ENCODE data around the gene CHST8. TPM values are rescaled to one million over a fixed set of nuclear protein-coding genes. Genes with fewer than 3 reads are reported as not detected.

Gene CHST8
- total and polyA plus RNA-seq, 4 donors = 0.09 to 0.67 (median 0.24) TPM

- Histone ChIP-seq H3K4me3 (no peak overlapping the region), H3K27ac (ENCODE audit: low read depth in 1 of 2, low read length in 1 of 2) (no peak overlapping the region), H3K9me3 (ENCODE audit: control insufficient read depth in 4 of 4, insufficient read depth in 3 of 4, low read length in 3 of 4) (no peaks in the 10 kb centered on the region), H3K27me3 (ENCODE audit: control insufficient read depth in 3 of 3, insufficient read depth in 3 of 3, low read length in 2 of 3) (no peaks in the 10 kb centered on the region), H3K4me1 (ENCODE audit: control insufficient read depth in 5 of 5, insufficient read depth in 5 of 5, low read length in 5 of 5) (peaks cover 0 to 2% (median 0%) of the 10 kb centered on the region in 5 donors), H3K9ac (ENCODE audit: insufficient read depth in 1 of 2, low read length in 2 of 2) (no peak overlapping the region), H3K36me3 (ENCODE audit: control insufficient read depth in 4 of 4, insufficient read depth in 4 of 4, low read length in 4 of 4) (no peaks in the 10 kb centered on the region)
- 79 to 83% methylated on average over 13 of the region's 13 CpGs for WGBS, 2 donors
- TF ChIP-seq, protein P1, sequence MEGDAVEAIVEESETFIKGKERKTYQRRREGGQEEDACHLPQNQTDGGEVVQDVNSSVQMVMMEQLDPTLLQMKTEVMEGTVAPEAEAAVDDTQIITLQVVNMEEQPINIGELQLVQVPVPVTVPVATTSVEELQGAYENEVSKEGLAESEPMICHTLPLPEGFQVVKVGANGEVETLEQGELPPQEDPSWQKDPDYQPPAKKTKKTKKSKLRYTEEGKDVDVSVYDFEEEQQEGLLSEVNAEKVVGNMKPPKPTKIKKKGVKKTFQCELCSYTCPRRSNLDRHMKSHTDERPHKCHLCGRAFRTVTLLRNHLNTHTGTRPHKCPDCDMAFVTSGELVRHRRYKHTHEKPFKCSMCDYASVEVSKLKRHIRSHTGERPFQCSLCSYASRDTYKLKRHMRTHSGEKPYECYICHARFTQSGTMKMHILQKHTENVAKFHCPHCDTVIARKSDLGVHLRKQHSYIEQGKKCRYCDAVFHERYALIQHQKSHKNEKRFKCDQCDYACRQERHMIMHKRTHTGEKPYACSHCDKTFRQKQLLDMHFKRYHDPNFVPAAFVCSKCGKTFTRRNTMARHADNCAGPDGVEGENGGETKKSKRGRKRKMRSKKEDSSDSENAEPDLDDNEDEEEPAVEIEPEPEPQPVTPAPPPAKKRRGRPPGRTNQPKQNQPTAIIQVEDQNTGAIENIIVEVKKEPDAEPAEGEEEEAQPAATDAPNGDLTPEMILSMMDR (IDR thresholded peaks at IDR 0.05; ENCODE audit: control extremely low read depth, extremely low read depth) = no peak
- no peak for ATAC-seq (ENCODE audit: insufficient read depth, low FRiP score)
- DNase-seq = no peak
These were observed 144.9 kb downstream of the CHST8 start for GRCh38 chr19:33766623-33767022.

DNA sequence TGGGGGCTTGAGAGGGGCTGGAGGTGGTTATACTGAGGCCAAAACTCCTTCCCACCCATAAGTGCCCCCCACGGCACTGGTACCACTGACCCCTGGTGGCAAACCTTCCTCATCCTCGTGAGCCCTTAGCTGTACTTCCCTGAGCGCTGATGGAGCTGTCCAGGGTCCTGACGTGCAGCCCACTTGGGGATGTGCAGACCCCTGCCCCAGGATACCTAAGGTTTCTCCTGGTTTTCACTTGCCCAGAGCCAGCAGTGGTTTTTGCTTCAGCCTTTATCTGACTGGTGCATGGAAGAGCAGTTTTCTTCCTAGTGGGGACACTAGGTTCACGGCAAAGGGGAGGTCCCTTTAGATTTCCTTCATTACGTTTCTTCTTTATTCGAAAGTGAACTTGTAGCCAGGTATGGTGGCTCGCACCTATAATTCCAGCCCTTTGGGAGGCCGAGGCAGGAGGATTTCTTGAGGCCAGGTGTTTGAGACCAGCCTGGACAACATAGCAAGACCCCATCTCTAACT, 146.2 kb downstream of the CHST8 start:
- no peak overlapping the region for H3K4me3 ChIP-seq
- TF ChIP-seq, protein P1 (IDR thresholded peaks at IDR 0.05; ENCODE audit: control extremely low read depth, extremely low read depth) = no peak
- no peaks in the 10 kb centered on the region for H3K9me3 ChIP-seq (ENCODE audit: control insufficient read depth in 4 of 4, insufficient read depth in 3 of 4, low read length in 3 of 4)
- H3K27me3 ChIP-seq (ENCODE audit: control insufficient read depth in 3 of 3, insufficient read depth in 3 of 3, low read length in 2 of 3) = no peaks in the 10 kb centered on the region
- peaks cover 0 to 2% (median 0%) of the 10 kb centered on the region in 5 donors for H3K4me1 ChIP-seq (ENCODE audit: control insufficient read depth in 5 of 5, insufficient read depth in 5 of 5, low read length in 5 of 5)
- 42 to 43% methylated on average over 9 of the region's 9 CpGs for WGBS, 2 donors
- H3K36me3 ChIP-seq (ENCODE audit: control insufficient read depth in 4 of 4, insufficient read depth in 4 of 4, low read length in 4 of 4) = no peaks in the 10 kb centered on the region
- H3K27ac ChIP-seq (ENCODE audit: low read depth in 1 of 2, low read length in 1 of 2) = no peak overlapping the region
- DNase-seq (peak; percentile 57 to 70 (median 63)), ATAC-seq (ENCODE audit: insufficient read depth, low FRiP score) (no peak)
- no peak overlapping the region for H3K9ac ChIP-seq (ENCODE audit: insufficient read depth in 1 of 2, low read length in 2 of 2)

GRCh38 chr19:33769208-33769607, 147.5 kb downstream of the CHST8 start:
- Histone ChIP-seq H3K9me3 (ENCODE audit: control insufficient read depth in 4 of 4, insufficient read depth in 3 of 4, low read length in 3 of 4) (no peaks in the 10 kb centered on the region), H3K27ac (ENCODE audit: low read depth in 1 of 2, low read length in 1 of 2) (no peak overlapping the region), H3K4me1 (ENCODE audit: control insufficient read depth in 5 of 5, insufficient read depth in 5 of 5, low read length in 5 of 5) (peaks cover 0 to 2% (median 0%) of the 10 kb centered on the region in 5 donors), H3K36me3 (ENCODE audit: control insufficient read depth in 4 of 4, insufficient read depth in 4 of 4, low read length in 4 of 4) (no peaks in the 10 kb centered on the region), H3K9ac (ENCODE audit: insufficient read depth in 1 of 2, low read length in 2 of 2) (no peak overlapping the region), H3K4me3 (no peak overlapping the region), H3K27me3 (ENCODE audit: control insufficient read depth in 3 of 3, insufficient read depth in 3 of 3, low read length in 2 of 3) (no peaks in the 10 kb centered on the region)
- DNase-seq (no peak), ATAC-seq (ENCODE audit: insufficient read depth, low FRiP score) (no peak)
- WGBS, 2 donors = 69 to 72% methylated on average over 6 of the region's 6 CpGs
- TF ChIP-seq, protein P1 (IDR thresholded peaks at IDR 0.05; ENCODE audit: control extremely low read depth, extremely low read depth) = no peak

DNA sequence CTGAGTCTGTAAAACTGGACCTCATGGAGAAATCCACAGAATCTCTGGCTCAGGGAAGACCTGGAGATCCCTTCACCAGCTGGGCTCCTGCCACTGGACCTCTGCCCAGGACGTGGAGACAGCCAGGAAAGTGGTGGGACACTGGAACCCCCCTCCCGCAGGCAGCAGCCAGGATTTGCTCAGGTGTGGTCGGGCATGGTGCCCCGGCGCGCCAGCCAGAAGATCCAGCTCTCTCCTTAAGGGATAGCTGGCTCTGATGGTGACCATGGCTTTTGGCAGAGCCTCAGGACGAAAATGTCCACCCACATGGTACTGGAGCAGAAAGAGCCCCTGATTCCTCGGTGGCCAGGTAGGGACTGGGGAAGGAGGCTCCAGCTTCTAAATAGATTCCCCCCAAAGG, 148.4 kb downstream of the CHST8 start:
- Histone ChIP-seq H3K4me1 (ENCODE audit: control insufficient read depth in 5 of 5, insufficient read depth in 5 of 5, low read length in 5 of 5) (peaks cover 0 to 2% (median 0%) of the 10 kb centered on the region in 5 donors), H3K27ac (ENCODE audit: low read depth in 1 of 2, low read length in 1 of 2) (no peak overlapping the region), H3K36me3 (ENCODE audit: control insufficient read depth in 4 of 4, insufficient read depth in 4 of 4, low read length in 4 of 4) (no peaks in the 10 kb centered on the region), H3K27me3 (ENCODE audit: control insufficient read depth in 3 of 3, insufficient read depth in 3 of 3, low read length in 2 of 3) (no peaks in the 10 kb centered on the region), H3K9ac (ENCODE audit: insufficient read depth in 1 of 2, low read length in 2 of 2) (no peak overlapping the region), H3K9me3 (ENCODE audit: control insufficient read depth in 4 of 4, insufficient read depth in 3 of 4, low read length in 3 of 4) (no peaks in the 10 kb centered on the region), H3K4me3 (no peak overlapping the region)
- TF ChIP-seq, protein P1 (IDR thresholded peaks at IDR 0.05; ENCODE audit: control extremely low read depth, extremely low read depth) = no peak
- ATAC-seq (ENCODE audit: insufficient read depth, low FRiP score) (no peak), DNase-seq (no peak)
- 78 to 86% methylated on average over 8 of the region's 8 CpGs for WGBS, 2 donors

All from lung (tissue), 12 donors.